Fibroblast of the aortic adventitia (primary cell): Measurements from ENCODE around the gene SMIM32. TPM values are rescaled to one million over a fixed set of nuclear protein-coding genes. Genes with fewer than 3 reads are reported as not detected.
A peak's percentile ranks its signal among the peaks of the same experiment; 100 is the strongest.

Source experiments
- DNase-seq: peaks from one replicate; pipeline ENCODE4 v3.0.0-alpha.2; 2010; ENCODE audit warnings: low read depth
- H3K4me3 ChIP-seq: 2 replicates; pipeline ENCODE4 v1.5.1; 2011; ENCODE audit warnings: low read depth, mild to moderate bottlenecking, control low read depth, low read length, moderate library complexity
- total RNA-seq: library from RNA; depleted of rRNA; stranded (reverse); fragments of >200 nt; gene quantifications from 2 replicates; pipeline ENCODE4 v1.2.3, GENCODE V29; 2012; ENCODE audit warnings: low replicate concordance
- TF ChIP-seq, protein P1 (sequence below): IDR thresholded peaks from 2 replicates; pipeline ENCODE4 v1.5.1; 2011; ENCODE audit warnings: mild to moderate bottlenecking, low read length, control low read depth, inconsistent platforms; ENCODE audit not compliant: insufficient read depth

SMIM32 gene
- total RNA-seq, 1 donor = not detected

DNA sequence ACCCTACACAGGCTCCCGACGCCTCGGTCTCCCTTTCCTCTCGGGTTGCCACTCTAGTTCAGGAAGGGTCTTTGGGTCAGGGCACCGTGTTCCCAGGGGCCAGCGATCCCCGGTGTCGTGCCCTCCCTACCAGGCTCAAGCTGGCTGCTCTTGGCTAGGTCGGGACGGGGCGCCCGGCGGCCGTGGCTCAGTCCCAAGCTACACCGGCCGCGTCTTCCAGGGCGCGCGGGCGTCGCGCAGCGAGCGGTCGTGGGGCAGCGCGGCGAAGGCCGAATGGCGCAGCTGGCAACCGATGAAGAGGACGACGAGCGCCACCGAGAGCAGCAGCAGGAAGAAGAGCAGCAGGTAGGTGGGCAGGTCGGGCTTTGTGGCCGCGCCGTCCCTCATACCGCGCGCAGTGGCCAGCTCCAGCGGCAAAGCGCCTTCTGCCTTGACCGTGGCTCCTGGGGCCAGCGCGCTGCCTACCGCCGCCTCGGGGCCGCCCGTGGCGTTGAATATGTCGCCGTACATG is 892 bp downstream of the SMIM32 start:
- TF ChIP-seq, protein P1, sequence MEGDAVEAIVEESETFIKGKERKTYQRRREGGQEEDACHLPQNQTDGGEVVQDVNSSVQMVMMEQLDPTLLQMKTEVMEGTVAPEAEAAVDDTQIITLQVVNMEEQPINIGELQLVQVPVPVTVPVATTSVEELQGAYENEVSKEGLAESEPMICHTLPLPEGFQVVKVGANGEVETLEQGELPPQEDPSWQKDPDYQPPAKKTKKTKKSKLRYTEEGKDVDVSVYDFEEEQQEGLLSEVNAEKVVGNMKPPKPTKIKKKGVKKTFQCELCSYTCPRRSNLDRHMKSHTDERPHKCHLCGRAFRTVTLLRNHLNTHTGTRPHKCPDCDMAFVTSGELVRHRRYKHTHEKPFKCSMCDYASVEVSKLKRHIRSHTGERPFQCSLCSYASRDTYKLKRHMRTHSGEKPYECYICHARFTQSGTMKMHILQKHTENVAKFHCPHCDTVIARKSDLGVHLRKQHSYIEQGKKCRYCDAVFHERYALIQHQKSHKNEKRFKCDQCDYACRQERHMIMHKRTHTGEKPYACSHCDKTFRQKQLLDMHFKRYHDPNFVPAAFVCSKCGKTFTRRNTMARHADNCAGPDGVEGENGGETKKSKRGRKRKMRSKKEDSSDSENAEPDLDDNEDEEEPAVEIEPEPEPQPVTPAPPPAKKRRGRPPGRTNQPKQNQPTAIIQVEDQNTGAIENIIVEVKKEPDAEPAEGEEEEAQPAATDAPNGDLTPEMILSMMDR = no peak
- DNase-seq = no peak

DNA sequence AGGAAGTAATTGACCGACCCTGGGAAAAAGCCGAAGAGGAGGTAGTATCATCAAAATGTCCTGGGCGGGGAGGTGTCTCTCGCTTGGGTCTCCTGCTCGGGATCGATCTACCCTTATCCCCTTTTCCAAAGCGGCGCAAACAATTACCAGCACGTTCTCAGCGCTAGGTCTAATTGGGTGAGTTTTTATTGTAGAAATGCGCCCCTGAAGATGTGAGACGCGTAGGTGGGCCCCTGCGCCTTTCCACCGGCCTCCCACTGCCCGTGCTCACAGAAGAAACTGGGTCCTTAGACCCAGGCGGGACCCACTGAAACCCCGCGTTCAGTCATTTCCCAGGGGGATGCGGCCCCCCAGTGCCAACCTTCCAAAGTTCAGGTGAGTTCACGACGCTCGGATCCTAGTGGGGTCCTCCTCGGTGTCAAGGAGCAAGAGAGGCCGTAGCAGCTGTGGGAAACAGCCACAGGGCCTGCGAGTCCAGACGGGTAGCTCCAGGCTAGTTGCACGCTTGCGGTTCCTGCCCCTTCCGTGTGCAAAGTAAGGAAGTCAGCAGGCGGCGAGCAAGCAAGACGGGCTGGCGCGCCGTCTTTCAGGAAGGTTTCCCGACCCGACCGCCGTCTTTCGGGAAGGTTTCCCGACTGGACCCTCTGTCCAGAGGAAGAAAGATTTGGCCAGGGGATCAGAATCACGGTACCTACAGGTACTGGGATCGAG is 1.5 kb downstream of the SMIM32 start:
- peak overlapping the region; percentile 44 for H3K4me3 ChIP-seq
- DNase-seq = peak; percentile 22
- TF ChIP-seq, protein P1 = no peak

More for the DNA sequence above, 892 bp downstream of the SMIM32 start:
- peak overlapping the region; percentile 44 for H3K4me3 ChIP-seq

DNA sequence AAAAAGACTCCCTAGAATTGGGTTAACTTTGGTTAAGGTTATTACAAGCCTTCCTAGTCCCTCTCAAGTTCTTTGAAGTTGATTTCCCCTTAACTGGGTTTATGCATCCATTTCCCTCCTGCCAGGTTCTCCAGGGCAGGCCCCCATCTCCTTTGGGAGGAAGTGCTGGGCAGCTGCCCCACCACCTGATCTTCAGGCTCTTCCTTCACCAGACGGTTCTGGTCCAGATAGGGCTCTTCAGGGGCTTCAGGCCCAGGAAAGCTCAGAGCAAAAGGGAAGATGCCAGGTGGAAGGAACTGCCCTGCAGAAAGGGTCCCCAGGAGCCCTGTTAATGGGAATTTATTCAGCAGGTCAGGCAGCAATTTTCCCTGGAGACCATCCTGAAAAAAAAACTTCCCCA is 2.1 kb downstream of the SMIM32 start:
- TF ChIP-seq, protein P1 = no peak
- H3K4me3 ChIP-seq = no peak overlapping the region
- no peak for DNase-seq

DNA sequence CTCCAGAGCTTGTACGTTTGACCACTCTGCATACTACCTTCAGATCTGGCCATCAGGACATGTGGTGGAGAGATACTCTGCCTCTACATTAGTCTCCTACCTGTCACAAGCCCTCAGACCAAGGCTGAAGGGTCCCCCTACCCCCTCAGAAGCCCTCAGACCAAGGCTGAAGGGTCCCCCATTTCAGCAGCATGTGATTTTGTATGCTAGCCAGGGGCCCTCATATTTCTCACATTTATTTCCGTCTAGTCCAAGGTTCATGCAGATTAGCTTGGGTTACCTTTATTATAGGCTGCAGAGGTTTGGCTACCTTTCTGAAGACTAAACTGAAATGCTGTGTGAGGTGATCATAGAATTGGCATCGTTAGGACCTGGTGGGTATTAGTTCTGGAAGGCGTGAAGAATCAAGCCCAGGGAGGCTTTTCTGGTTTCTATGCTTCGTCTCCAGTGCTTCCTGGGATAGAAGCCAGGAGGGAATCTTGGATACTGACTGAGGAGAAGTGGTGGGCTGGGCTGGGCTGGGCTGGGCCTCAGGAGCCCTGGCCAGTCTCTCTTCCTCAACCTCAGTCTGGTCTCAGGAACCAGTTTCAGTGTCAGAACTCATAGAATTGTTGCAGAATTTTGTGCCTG is 2.8 kb downstream of the SMIM32 start:
- TF ChIP-seq, protein P1 = no peak

DNA sequence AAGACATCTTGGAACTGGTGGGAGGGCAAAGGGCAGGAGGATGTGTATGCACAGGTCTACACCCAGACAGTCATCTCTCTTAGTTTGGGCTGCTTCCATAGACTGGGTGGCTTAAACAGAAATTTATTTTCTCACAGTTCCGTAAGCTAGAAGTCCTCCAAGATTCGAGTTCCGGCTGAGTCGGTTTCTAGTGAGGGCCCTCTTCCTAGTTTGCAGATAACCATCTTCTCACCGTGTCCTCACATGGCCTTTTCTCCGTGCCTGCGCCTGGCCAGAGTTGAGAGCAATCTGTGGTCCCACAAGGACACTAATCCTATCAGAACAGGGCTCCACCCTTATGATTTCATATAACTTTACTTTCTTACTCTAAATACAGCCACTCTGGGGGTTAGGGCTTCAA is 4.1 kb downstream of the SMIM32 start:
- TF ChIP-seq, protein P1 = no peak
- no peak overlapping the region for H3K4me3 ChIP-seq
- no peak for DNase-seq

More for the DNA sequence above, 2.8 kb downstream of the SMIM32 start:
- DNase-seq = no peak
- no peak overlapping the region for H3K4me3 ChIP-seq

DNA sequence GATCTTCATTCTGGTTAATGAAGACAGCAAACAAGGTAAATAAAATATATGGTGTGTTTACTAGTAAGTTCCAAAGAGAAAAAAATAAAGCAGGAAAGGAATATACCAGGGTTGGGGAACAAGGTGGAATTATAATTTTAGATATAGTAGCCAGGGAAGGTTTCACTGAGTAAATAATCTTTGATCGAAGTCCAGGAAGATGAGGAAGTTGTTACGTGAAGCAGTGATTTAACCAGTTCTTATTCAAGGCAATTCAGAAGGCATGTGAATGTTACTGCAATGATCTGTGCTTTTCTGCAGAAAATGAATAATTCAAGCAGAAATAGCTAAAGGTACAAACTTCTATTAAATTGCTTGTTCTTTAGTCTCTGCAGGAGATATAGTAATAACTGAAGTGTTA is 6.2 kb downstream of the SMIM32 start:
- no peak for DNase-seq
- TF ChIP-seq, protein P1 = no peak
- no peak overlapping the region for H3K4me3 ChIP-seq
